ENCODE measurements around the gene GGACT. TPM values are rescaled to one million over a fixed set of nuclear protein-coding genes. Genes with fewer than 3 reads are reported as not detected.

Gene GGACT
- 2.0 and 3.5 TPM in 2 replicates for total RNA-seq

DNA sequence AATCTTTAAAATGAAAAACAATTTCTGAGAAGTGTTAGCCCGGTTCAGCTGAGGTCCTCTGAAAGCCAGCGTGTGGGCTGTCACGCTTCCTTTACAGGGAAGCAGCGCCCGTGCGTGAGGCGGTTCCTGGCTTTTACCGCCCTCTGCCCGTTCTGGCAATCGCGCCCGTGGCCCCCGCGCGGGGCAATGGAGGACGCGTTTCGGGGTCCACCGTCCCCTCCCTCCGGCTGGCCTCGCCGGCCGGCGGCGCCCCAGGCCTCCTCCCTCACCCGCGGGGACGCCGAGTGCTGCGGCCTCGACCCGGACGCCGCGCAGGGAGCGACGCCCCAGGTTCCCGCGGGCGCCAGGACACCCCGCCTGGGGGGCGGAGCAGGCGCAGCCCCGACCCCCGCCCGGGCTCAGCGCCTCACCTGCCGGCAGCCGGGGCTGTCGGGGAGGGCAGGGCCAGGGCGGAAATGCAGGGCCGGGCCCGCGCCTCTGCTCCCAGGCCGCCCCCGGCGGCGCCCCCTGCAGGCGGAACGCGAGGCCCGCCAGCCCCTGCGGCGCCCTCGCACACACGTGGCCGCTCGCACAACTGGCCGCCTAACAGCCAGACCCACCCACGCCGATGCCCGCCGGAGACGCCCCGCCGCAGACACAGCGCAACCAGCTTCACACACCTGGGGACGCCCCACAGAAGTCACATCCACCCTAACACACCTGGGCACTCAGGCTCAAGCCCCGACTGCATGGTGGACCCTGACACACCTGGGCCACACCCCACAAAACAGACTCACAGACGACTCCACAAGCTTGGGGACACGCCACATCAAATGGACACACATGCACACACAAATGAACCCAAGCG, at the start of gene GGACT:
Gene GGACT (minus strand): TSS at position 459 of the 847 bp plus-strand sequence. CDS start 56,198 bp downstream, outside the sequence.

Other genes starting within 250 kb of the GGACT start
- 9.0 and 20.6 TPM in 2 replicates for gene TMTC4, start 86.0 kb upstream of the GGACT start, total RNA-seq